AG08395 (cell line): ENCODE data around the gene OR2L3.
"Not testable (repeated sequence)": the region's sequence is repeated elsewhere in the genome, so short reads cannot be mapped to it uniquely, and the experiment has no call there.

Experiments used
- DNase-seq: peaks from one replicate; pipeline ENCODE4 v3.0.0; 2012; ENCODE audit warnings: mixed read lengths, low spot score

The OR2L3 gene, protein sequence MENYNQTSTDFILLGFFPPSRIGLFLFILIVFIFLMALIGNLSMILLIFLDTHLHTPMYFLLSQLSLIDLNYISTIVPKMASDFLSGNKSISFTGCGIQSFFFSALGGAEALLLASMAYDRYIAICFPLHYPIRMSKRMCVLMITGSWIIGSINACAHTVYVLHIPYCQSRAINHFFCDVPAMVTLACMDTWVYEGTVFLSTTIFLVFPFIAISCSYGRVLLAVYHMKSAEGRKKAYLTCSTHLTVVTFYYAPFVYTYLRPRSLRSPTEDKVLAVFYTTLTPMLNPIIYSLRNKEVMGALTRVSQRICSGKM

DNA sequence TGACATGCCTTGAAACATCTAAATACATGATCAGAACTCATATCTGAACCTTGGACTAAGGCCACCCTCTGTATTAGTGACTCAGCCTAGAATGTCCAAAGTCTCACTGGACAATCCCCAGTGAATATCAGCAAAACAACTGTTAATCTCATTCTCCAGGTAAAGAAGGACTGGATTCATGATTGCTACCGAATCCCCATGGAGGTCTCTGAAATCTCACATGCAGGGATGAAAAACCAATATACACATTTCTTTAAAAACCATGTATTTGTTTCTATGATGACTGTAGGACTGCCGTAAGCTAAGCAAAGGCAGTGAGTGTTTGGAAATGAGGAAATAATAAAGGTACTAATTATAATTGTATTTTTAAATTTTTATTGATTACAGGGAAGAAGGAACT, at the start of gene OR2L3:
OR2L3 (plus strand) TSS at position 301 of the 400 bp plus-strand sequence. CDS start 13,846 bp downstream, outside the sequence.
- no peak for DNase-seq

DNA sequence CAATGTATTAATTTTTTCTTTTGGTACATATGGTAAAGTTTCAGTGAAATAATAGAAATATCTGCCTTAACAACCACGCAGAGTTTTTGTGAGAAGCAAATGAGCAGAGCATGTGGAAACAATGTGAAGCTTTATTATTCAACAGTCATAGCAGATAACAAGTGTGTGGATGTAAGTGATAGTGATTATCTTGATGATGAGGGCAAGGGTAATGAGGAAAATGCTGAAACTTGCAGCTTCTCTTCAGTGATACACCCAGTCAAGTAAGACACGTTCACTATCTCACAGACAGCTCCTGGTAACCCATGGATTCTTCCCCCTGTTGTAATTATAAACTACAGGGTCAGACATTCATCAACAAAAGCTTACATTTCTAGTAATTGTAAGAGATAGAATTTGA, 47.8 kb upstream of the OR2L3 start:
- no peak for DNase-seq

DNA sequence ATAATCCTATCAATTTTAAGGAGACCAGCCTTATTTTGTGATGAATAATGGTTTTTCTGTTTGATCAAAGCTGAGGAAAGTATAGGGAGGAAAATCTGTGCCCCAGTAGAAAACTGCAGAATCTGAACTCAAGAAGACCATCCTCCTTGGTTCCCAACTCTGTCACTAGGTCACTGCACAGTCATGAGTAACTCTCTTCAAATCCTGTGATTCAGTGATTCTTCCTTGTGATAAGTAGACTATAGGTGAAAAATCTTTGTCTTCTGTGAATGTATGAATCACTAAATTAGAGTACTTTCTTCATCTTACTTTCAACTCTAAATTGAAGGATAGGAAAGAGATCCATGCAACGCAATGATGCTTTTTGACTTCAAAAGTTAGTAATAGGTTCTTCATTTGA, 46.5 kb upstream of the OR2L3 start:
- no peak for DNase-seq

DNA sequence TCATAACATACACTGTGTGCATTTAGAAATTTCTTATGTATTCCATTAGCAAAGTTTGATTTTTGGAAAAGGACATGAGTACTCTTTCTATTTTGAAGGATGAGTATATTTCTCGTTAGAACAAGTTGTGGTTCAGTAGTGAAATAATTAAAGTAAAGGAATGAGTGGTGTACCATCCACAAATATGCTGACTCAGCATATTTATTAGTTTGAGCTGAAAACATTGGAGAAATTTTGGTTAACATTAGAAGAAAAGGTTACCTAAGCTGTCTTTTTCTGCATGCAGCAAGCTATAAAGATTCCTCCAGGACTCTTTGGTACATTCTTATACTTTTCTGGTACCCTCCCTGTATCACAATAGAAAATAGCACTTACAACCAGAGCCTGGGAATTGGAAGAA, 38.9 kb upstream of the OR2L3 start:
- no peak for DNase-seq

DNA sequence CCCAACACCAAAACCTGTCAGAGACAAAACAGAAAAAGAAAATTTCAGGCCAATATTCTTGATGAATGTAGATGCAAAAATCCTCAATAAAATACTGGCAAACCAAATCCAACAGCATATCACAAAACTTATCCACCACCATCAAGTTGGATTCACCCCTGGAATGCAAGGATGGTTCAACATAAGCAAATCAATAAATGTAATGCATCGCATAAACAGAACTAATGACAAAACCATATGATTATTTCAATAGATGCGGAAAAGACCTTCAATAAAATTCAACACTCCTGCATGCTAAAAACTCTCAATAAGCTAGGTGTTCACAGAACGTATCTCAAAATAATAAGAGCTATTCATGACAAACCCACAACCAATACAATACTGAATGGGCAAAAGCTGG, 37.0 kb upstream of the OR2L3 start:
- no peak for DNase-seq

DNA sequence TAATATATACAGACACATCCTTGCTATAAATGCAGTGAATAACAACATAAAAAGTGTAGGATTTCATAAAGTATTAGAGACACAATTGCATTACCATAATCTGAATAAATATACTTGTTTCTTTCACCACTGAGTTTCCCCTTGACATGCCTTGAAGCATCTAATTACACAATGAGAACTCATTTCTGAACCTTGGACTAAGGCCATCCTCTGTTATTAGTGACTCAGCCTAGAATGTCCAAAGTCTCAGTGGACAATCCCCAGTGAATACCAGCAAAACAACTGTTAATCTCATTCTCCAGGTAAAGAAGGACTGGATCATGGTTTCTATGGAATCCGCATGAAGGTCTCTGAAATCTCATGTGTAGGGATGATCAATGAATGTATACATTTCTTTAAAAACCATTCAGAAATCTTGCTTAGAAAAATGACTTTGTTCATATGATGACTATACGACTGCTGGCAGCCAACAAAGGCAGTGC, 33.4 kb upstream of the OR2L3 start, which contains the start of gene OR2L5:
OR2L5 (plus strand) TSS at position 432 of the 482 bp plus-strand sequence. CDS start 8,288 bp downstream, outside the sequence.
- DNase-seq, result no peak

DNA sequence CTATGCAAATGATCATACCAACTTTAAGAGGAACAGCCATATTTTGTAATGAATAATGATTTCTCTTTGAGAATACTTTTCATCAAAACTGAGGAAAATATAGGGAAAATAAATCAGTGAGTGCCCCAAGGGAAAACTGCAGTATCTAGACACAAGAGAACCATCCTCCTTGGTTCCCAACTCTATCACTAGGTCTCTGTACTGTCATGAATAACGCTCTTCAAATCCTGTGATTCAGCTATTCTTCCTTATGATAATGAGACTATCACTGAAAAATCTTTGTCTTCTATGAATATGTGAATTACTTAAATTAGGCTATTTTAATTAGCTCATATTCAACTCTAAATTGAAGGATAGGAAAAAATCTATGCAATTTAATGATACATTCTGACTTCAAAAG, 30.8 kb upstream of the OR2L3 start:
- no peak for DNase-seq

DNA sequence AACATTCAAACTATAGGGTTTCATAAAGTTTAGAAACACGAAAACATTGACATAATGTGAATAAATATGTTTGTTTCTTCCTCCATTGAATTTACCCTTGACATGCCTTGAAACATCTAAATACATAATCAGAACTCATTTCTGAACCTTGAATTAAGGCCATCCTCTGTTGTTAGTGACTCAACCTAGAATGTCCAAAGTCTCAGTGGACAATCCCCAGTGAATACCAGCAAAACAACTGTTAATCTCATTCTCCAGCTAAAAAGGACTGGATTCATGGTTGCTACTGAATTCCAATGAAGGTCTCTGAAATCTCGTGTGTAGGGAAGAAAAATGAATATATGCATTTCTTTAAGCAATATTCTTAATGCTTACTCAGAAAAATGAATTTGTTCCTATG, 16.9 kb upstream of the OR2L3 start, which contains the start of gene OR2L2:
OR2L2 (plus strand) TSS at position 301 of the 400 bp plus-strand sequence. CDS start 8,198 bp downstream, outside the sequence.
- no peak for DNase-seq

DNA sequence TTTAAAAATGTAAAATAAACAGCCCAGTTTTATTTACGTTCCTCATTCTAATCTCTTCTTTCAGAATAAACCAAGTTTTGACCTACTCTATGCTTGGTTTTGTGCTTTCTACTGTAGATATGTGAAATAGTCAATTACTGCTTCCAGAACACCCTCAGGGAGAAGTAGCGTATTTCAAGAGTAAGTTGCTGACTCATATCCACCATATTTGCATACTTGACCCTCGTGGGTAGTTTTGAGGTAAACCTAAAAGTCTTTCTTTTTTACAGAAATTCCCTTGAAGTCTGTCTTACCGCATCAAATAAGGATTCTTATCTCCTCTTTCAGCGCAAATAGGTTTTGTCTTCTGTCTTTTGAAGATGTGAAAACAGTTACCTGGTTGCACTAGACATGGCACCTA, 1.4 kb upstream of the OR2L3 start:
- no peak for DNase-seq

DNA sequence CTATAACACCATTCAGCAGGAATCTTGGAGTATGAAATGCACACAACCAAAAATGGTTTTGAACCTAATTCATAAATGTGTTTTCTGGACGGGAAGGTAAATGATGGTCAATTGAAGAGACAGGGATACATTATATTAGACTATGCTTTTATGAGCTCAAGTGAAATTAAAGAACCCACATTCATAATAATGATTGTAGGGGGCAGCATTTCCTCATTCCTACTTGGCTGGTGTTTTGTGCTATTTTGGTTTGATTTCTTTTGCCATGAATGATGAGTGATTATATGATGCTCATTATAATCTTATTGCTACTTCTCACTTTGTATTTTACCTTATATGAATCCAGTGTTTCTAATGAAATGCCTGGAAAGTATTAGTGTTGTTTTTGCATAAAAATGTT, 372 bp downstream of the OR2L3 start:
- no peak for DNase-seq

DNA sequence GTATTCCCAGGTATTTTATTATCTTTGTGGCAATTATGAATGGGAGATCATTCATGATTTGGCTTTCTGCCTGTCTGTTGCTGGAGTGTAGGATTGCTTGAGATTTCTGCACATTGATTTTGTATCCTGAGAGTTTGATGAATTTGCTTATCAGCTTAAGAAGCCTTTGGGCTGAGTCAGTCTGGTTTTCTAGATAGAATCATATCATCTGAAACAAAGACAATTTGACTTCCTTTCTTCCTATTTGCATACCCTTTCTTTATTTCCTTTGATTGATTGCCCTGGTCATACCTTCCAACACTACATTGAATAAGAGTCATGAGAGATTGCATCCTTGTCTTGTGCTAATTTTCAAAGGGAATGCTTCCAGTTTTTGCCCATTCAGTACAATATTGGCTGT, 8.0 kb downstream of the OR2L3 start:
- no peak for DNase-seq

DNA sequence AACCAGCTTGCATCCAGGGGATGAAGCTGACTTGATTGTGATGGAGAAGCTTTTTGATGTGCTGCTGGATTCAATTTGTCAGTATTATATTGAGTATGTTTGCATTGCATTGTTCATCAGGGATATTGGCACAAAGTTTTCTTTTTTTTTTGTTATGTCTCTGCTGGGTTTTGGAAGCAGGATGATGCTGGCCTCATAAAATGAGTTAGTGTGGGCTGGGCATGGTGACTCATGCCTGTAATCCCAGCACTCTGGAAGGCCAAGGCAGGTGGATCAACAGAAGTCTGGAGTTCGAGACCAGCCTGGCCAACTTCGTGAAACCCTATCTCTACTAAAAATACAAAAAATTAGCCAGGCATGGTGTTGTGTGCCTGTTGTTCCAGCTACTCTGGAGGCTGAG, 8.6 kb downstream of the OR2L3 start:
- DNase-seq, result no peak

DNA sequence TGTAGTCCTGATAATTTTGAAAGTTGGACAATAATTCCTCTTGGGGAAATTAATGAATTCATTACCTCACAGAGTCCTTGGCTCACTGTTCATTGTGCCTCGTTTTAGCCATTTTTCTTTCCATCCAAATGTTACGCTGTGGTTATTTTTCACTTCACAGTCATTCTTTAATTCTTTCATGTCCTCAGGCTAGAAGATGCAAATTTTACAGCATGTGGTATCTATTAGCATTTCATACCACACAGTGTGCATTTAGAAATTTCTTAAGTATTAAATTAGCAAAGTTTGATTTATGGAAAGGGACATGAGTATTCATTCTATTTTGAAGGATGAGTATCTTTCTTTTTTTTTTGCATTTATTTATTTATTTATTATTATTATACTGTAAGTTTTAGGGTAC, 18.4 kb downstream of the OR2L3 start:
- no peak for DNase-seq

DNA sequence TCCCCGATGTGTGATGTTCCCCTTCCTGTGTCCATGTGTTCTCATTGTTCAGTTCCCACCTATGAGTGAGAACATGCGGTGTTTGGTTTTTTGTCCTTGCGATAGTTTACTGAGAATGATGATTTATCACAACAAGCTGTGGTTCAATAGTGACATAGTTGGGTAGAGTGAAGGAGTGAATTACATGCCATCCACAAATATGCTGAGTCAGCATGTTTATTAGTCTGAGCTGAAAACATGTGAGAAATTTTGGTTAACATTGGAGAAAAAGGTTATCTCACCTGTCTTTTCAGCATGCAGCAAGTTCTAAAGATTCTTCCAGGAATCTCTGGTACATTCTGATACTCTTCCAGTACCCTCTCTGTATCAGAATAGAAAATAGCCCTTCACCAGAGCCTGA, 19.0 kb downstream of the OR2L3 start:
- no peak for DNase-seq

DNA sequence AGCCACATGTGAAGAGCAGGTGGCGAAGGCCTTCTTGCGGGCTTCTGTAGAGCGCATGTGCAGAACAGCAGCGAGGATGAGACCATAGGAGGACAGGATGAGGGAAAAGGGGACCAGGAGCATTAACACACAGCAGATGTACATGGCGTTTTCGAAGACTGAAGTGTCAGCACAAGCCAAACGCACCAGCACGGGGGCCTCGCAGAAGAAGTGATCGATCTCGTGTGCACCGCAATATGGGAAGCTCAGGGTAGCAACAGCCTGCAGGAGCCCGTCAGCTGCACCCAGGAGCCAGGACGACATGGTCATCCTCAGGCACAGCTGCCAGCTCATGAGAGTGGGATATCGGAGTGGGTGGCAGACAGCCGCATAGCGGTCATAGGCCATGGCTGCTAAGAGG, 37.2 kb downstream of the OR2L3 start:
- DNase-seq, result not testable (repeated sequence)

DNA sequence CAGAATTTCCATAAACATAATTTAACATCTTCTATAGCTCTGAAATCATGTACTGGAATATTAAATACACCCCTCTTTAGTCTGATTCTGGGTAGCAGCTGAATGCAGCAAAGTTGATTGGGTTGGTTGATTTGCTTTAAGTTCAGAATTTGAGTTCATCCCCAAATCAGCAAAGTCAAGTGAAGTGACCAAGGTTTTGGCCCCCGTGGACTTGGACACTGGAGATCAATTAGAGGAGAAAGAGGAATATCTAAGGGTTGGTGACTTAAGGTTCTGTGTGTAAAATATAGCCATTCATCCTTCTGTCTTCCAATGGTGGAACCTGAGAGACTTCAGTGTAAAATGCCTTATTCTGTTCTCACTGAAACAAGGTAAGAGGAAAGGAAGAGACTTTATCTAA, 48.2 kb downstream of the OR2L3 start, which contains the start of gene OR2L13:
OR2L13 (plus strand) TSS at position 301 of the 400 bp plus-strand sequence. CDS start 4,192 bp downstream, outside the sequence.
- DNase-seq, result no peak

DNA sequence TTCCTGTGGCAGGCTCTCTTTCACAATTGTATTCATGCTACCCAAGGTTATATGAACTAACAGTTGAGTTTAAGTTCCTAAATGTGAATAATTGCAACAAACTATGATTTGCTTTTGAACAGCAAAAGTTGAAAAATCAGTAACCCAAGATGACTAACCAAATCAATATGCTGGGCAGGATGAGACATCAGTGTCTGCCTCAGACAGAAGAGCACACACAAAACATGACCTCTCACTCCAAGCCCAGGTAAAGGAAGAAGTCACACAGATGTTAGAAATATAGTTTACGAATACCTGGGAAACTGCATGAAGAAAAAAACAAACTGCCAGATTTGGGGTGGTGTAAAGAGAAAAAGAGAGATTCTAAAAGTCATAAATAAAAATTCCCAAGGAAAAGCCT, 51.9 kb downstream of the OR2L3 start:
- DNase-seq, result no peak

DNA sequence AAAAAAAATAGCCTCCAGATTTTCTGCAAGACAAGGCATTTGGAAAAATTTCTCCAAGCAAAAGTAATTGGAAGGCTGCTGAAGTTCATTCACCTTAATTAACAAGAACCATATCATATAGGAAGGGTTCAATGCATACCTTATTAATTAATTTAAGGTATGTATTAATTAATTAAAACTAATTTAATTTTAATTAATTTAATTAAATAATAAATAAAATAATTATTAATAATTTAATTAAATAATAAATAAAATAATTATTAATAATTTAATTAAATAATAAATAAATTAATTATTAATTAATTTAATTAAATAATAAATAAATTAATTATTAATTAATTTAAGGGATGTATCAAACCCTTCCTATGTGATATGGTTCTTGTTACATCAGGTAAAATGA, 56.2 kb downstream of the OR2L3 start:
- no peak for DNase-seq

DNA sequence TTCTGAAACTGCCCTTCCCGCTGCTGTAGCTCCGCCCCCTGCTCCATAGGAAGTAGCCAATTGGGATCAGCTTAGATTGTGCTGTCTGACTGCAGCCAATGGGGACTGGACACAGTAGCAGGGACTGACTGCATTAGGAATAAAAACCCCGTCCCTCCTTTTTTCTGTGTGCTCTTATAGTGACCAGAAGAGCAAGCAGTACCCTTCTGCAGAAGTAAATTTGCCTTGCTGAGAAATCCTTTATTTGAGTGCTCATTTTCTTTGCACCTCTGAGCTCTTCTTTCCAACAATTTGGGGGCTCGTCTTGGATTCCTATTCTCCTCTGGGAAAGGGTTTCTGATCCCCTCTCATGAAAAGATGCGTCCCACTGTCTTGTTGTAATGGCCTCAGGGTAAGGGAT, 64.5 kb downstream of the OR2L3 start:
- DNase-seq, result no peak
